RWPE1 (cell line): ENCODE data around the gene RAD9A.

ENCODE experiments used
- CTCF ChIA-PET: fragments of 350-600 bp; sonication (Branson Sonifier 250); formaldehyde crosslinking; extraction: SDS; loops from one replicate; lab custom pipeline; 2021; lab: Yijun Ruan, JAX
- POLR2A ChIA-PET: fragments of 400-600 bp; formaldehyde crosslinking; extraction: SDS; loops from one replicate; lab custom pipeline; 2020; ENCODE audit warnings: antibody characterized with exemption; ENCODE audit not compliant: low non-redundant PET; lab: Yijun Ruan, JAX
- DNase-seq: peaks from one replicate; pipeline ENCODE4 v3.0.0; 2012; ENCODE audit warnings: low spot score
- H3K27ac ChIP-seq: fragments of 450-650 bp; 2 replicates; pipeline ENCODE4 v1.5.1; 2017
- CTCF ChIP-seq: fragments of 450-650 bp; conservative IDR thresholded peaks from 2 replicates; pipeline ENCODE4 v1.5.1; 2017; ENCODE audit warnings: low read depth, mild to moderate bottlenecking

The RAD9A gene

GRCh38 chr11:67387069-67387468 lies 4.7 kb upstream of the RAD9A start:
- no peak overlapping the region for H3K27ac ChIP-seq
- ChIA-PET CTCF (interaction anchor here (0.6 to 1.6 kb wide), 6 partner anchors 17 to 124 kb away, joined by 3 to 7 read pairs (median 3); no protein-coding TSS in a partner anchor), POLR2A (no interaction called here)
- no peak for DNase-seq
- TF ChIP-seq CTCF: no peak

- DNase-seq: no peak
- H3K27ac ChIP-seq: no peak overlapping the region
- POLR2A ChIA-PET: no interaction called here
- no peak for TF ChIP-seq CTCF
- CTCF ChIA-PET: interaction anchor here (0.6 to 1.6 kb wide), 5 partner anchors 17 to 124 kb away, joined by 3 to 7 read pairs (median 3); no protein-coding TSS in a partner anchor
Measured at GRCh38 chr11:67387518-67387917, 4.3 kb upstream of the RAD9A start.

GRCh38 chr11:67389477-67389876 lies 2.3 kb upstream of the RAD9A start:
- peak overlapping the region; percentile 94 for H3K27ac ChIP-seq
- no peak for DNase-seq
- peak; percentile 46 for TF ChIP-seq CTCF
- CTCF ChIA-PET: no interaction called here
- POLR2A ChIA-PET: no interaction called here

- peak overlapping the region; percentile 94 for H3K27ac ChIP-seq
- TF ChIP-seq CTCF: no peak
- CTCF ChIA-PET: interaction anchor here (0.9 to 2.5 kb wide), 2 partner anchors 9 to 11 kb away, joined by 3 to 15 read pairs; no protein-coding TSS in a partner anchor
- POLR2A ChIA-PET: interaction anchor here (0.6 to 1.8 kb wide), 2 partner anchors 10 to 85 kb away, joined by 3 to 14 read pairs; partner anchors contain the start of gene PPP1CA
- no peak for DNase-seq
Measured at GRCh38 chr11:67390947-67391303, 861 bp upstream of the RAD9A start.

- ChIA-PET CTCF (interaction anchor here (1.5 to 2.5 kb wide), 2 partner anchors 9 to 10 kb away, joined by 9 to 15 read pairs; partner anchors contain the start of gene PPP1CA), POLR2A (interaction anchor here (0.9 to 1.8 kb wide), 3 partner anchors 9 to 113 kb away, joined by 3 to 14 read pairs (median 4); partner anchors contain the start of gene PPP1CA)
- H3K27ac ChIP-seq: peak overlapping the region; percentile 94
- no peak for DNase-seq
- no peak for TF ChIP-seq CTCF
Measured at GRCh38 chr11:67392183-67392715, 463 bp downstream of the RAD9A start.

- DNase-seq: no peak
- no peak for TF ChIP-seq CTCF
- peak overlapping the region; percentile 94 for H3K27ac ChIP-seq
- ChIA-PET CTCF (no interaction called here), POLR2A (interaction anchor here (0.6 kb wide), 1 partner anchor 8 kb away, joined by 4 read pairs; the partner anchor contains the start of gene PPP1CA)
Measured at GRCh38 chr11:67393437-67393836, 1.7 kb downstream of the RAD9A start.
